NCI-H226 (cell line): ENCODE data around the gene ACP2.

ENCODE experiments used
- DNase-seq: peaks from one replicate; pipeline ENCODE4 v3.0.0-alpha.2; 2015

Gene ACP2

GRCh38 chr11:47192111-47192510, 56.5 kb downstream of the ACP2 start:
- DNase-seq, result peak; percentile 36

GRCh38 chr11:47191137-47191536, 57.5 kb downstream of the ACP2 start:
- peak; percentile 27 for DNase-seq
